Stimulated activated CD4-positive, alpha-beta T cell treated with anti-CD3 and anti-CD28 coated beads, TNF-alpha, amount 100 ng/mL, for 4 hours (primary cell): ENCODE measurements around the gene MRO.
"Not testable (repeated sequence)": the region's sequence is repeated elsewhere in the genome, so short reads cannot be mapped to it uniquely, and the experiment has no call there.

Experiments used
- DNase-seq, 3 experiments: peaks; one replicate each; pipeline ENCODE4 v3.0.0-alpha.2; 2020; ENCODE audit warnings: low read depth in 3 of 3

Gene MRO

DNA sequence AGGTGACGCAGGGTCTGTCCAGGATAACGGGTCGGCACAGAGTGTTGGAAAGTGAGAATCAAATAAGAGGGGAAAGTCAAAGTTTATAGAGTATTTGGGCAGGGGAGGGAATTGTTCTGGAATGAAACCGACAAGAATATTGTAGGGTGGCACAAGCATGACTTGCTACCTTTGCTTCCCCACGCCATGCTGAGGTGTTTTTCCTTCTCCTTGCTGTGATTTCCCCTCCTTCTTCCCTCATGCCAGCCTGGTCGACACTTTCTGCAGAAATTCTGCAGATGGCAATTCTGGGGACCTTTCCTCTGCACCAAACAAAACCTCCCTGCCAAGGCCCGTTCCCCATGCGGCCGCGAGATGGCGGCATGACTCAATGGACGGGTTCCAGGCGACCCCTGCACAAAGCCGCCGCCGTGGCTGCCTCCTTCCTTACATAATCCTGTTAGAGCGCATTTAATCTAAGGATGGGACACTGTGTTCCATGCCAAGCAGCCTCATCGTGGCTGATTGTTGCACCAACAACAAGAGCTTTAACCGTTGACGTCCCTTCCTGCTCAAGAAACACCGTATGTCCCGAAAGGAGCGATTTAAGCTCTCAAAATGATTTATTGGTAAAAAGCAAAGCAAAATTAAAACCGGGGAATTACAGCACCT, at the start of gene MRO:
Gene MRO (minus strand): TSS at position 289 of the 651 bp plus-strand sequence. CDS start 10,616 bp downstream, outside the sequence.
- DNase-seq, result peak; percentile 63

- DNase-seq, result no peak
Measured at GRCh38 chr18:50869150-50869549, 49.3 kb upstream of the MRO start.

GRCh38 chr18:50866765-50867164, 46.9 kb upstream of the MRO start:
- DNase-seq, result no peak

- DNase-seq, result no peak
Measured at GRCh38 chr18:50863840-50864375, 44.1 kb upstream of the MRO start.

DNA sequence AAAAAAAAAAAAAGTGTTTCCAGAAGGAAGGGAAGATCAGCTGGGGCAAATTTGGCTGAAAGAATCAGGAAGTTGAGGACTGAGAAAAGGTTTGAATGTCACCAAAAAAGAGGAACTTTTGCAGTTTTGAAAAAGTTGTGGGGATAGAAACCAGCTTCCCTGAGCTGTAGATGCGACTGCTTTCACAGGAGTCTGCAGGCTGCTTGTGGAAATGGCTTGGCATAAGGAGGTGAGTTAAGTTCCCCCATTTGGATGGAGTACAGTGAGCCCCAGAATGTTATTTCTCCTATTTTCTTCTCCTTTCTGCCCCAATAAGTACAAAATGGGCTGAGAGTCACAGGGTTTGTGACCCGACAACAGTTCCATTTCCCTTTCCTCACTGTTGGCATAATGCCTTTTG, 42.6 kb upstream of the MRO start:
- DNase-seq, result no peak

DNA sequence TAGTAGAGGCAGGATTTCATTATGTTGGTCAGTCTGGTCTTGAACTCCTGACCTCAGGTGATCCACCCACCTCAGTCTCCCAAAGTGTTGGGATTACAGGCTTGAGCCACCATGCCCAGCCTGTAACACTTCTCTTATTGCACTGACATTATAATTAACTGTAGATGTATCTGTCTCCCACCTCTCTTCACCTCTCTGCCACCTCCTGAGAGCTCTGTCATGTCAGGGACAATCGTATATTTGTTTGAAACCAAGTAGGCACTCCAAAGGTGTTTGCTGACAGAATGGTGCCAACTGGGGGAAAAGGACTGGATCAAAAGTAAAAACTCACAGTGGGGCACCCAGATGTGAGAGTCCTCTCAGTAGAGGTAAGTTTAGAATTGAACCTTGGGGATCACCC, 41.8 kb upstream of the MRO start:
- DNase-seq, result no peak

- DNase-seq, result no peak
Measured at GRCh38 chr18:50859793-50860555, 40.2 kb upstream of the MRO start.

DNA sequence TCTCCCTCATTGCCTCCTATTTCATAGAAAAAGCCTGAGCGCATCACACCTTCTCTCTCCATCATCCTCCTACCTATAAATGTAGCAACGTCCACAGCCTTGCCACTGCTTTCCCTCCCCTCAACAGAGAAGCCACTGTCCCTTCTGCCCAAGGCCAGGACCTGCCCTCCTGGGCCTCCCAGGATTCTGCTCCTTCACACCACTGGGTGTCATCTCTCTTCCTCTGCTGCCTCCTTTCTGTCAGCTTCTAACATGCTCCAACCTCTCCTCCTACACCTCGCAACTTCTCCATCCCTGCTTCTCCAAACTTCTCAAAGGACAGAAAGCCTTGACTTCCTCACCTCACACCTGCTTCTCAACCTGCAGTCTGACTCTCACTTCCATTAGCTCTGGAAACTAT, 37.9 kb upstream of the MRO start:
- no peak for DNase-seq

GRCh38 chr18:50857166-50857565, 37.4 kb upstream of the MRO start:
- not testable (repeated sequence) for DNase-seq

GRCh38 chr18:50855976-50856757, 36.4 kb upstream of the MRO start:
- no peak for DNase-seq

GRCh38 chr18:50853863-50854271, 34.1 kb upstream of the MRO start:
- no peak for DNase-seq

- no peak for DNase-seq
Measured at GRCh38 chr18:50850307-50851065, 30.7 kb upstream of the MRO start.

DNA sequence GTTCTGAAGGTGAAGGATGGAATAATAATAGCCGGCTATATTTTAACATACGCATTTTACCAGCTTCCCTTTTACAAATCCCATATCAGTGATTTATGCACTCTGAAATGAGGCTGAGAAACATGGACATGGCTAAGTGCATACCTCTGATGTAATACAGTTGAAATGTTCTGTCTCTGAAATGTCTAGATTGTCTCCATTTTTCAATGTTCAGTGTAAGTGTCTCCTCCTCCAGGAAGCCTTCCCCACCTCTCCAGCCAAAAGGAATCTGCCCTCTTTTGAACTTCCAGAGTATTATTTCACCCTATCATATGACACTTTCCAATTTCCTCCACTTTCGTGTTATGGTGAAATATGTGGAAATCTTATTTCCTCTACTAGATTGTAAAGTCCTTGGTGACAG, 29.6 kb upstream of the MRO start:
- DNase-seq, result no peak

DNA sequence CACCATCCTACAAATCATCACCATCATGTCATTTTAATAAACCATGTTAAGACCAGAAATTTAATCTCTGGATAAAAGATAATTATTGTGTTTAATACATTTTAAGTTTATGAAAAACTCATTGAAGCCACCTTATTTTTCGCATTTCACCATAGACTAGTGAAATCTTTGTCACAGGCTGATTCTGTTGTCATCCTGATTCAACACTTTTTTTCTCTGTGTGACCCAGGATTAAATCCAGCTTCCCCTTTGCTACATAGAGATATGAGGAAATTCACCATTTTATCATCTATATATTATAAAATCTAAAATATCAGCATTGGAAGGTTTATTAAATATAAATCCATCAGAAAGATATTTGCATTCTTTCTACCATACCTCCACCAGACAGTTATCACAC, 29.2 kb upstream of the MRO start:
- DNase-seq, result no peak

GRCh38 chr18:50848061-50848551, 28.3 kb upstream of the MRO start:
- DNase-seq, result no peak

DNA sequence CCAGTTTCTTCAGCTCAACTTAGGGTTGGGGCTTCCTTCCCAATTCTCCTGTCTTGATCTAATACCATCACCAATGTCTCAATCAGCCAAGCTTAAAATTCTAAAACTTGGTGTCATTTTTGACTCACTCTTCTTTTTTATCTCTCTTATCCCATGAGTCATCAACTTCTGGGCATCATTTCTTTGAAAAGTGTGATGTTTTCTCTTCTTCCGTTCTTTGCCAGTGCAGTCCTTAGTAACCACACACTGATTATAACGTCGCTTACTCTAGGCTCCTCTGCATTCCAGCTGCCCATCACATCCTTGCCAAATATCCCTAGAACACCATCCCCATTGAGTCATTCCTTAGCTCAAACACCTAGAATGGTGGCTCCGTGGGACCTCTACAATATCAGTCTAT, 27.4 kb upstream of the MRO start:
- no peak for DNase-seq

GRCh38 chr18:50844960-50845359, 25.1 kb upstream of the MRO start:
- DNase-seq, result no peak

GRCh38 chr18:50844554-50844953, 24.7 kb upstream of the MRO start:
- no peak for DNase-seq

DNA sequence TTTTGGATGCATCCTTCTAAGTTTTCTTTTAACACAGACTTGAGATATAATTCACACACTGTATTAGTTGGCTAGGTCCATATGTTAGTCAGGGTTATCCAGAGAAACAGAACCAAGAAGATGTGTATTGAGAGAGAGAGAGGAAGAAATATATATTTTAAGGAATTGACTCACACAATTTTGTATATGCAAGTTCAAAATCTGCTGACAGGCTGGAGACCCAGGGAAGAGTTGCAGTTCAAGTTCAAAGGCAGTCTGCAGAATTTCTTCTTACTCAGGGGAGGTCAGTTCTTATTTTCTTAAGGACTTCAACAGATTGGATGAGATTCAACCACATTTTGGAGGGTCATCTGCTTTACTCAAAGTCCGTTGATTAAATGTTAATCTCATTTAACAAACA, 23.0 kb upstream of the MRO start:
- no peak for DNase-seq

- no peak for DNase-seq
Measured at GRCh38 chr18:50839996-50840395, 20.2 kb upstream of the MRO start.

DNA sequence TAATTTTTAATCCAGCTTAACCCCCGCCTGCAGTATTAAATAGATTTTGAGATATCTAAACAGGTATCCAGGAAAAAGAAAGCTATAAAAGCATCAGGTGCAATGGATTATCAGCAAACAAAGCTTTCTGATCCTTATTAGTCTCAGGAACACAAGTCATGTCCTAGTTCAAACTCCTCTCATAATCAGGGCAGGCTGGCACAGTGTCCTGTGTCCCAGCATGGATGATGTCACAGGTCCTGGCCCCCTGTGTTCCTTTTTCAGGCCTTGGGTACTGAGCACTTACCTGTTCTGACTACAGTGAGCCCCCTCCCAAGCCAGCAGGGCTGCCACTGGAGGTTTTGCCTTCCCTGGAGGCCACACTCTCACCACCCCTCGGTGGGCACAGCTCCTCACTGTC, 19.5 kb upstream of the MRO start:
- no peak for DNase-seq
